ENCODE measurements around the gene SLC16A2.

SLC16A2 gene

DNA sequence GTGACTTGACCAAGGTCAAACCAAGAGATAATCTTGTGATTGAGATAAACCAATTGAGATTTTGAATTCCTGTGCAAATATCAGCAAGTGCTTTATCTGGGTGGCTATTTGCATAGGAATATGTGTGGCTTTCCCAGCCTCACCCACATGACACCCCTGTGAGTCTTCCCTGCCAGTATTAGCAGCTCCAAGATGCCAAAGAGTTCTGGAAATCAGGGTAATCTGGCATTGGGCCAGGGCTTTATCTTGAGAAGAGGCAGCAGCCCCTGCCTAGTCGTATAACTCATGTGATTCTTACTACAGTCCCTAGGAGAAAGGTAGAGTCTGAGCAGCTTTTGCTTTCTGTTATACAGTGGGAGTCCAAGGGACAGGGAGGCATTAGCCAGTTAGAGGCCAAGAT lies 105.5 kb downstream of the SLC16A2 start:
- TF ChIP-seq, protein P1, sequence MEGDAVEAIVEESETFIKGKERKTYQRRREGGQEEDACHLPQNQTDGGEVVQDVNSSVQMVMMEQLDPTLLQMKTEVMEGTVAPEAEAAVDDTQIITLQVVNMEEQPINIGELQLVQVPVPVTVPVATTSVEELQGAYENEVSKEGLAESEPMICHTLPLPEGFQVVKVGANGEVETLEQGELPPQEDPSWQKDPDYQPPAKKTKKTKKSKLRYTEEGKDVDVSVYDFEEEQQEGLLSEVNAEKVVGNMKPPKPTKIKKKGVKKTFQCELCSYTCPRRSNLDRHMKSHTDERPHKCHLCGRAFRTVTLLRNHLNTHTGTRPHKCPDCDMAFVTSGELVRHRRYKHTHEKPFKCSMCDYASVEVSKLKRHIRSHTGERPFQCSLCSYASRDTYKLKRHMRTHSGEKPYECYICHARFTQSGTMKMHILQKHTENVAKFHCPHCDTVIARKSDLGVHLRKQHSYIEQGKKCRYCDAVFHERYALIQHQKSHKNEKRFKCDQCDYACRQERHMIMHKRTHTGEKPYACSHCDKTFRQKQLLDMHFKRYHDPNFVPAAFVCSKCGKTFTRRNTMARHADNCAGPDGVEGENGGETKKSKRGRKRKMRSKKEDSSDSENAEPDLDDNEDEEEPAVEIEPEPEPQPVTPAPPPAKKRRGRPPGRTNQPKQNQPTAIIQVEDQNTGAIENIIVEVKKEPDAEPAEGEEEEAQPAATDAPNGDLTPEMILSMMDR (IDR thresholded peaks at IDR 0.05; ENCODE audit: low read depth, low read length): no peak
- no peak overlapping the region for H3K4me3 ChIP-seq (ENCODE audit: low read depth, low read length)

- TF ChIP-seq, protein P1 (IDR thresholded peaks at IDR 0.05; ENCODE audit: low read depth, low read length): no peak
Measured at GRCh38 chrX:74527350-74527749, 106.1 kb downstream of the SLC16A2 start.

GRCh38 chrX:74529311-74529710 lies 108.0 kb downstream of the SLC16A2 start:
- H3K4me3 ChIP-seq (ENCODE audit: low read depth, low read length): no peak overlapping the region
- TF ChIP-seq, protein P1 (IDR thresholded peaks at IDR 0.05; ENCODE audit: low read depth, low read length): no peak

More at GRCh38 chrX:74527350-74527749, 106.1 kb downstream of the SLC16A2 start:
- H3K4me3 ChIP-seq (ENCODE audit: low read depth, low read length): no peak overlapping the region

DNA sequence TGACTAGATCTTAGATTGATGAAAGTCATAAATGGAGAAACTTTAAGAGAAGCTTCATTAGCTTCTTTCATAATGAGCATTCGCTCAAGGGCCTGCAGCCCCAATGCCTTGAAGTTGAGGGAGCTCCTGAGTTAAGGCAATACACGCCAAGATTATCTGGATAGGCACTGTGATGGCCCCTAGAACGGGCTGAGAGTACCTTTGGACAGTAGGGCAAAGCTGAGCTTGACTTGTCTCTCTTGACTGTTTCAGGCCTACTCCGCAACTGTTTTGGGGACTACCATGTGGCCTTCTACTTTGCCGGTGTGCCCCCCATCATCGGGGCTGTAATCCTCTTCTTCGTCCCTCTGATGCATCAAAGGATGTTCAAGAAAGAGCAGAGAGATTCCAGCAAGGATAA lies 109.8 kb downstream of the SLC16A2 start:
- TF ChIP-seq, protein P1 (IDR thresholded peaks at IDR 0.05; ENCODE audit: low read depth, low read length): no peak
- no peak overlapping the region for H3K4me3 ChIP-seq (ENCODE audit: low read depth, low read length)

DNA sequence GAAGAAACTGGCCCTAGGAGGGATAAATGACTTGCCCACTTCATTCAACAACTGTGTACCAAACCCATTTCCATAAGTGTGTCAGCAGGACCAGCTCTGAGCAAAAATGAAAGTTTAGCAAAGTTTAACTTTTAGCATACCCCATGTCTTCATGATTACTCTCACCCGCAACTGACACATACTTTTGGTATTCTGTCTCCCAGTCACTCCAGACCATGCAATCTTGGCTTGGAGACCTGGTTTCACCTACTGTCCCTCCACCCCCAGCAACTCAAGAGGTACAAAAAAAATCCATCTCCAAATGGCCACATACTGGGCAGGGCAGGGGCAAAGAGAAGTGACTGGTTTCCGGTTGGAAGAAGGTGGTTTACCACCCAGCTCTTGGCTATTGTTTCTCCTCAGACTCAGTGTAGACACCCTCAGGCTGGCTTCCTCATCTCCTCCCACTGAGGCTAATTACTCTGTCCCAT lies 113.3 kb downstream of the SLC16A2 start:
- no peak overlapping the region for H3K4me3 ChIP-seq (ENCODE audit: low read depth, low read length)
- TF ChIP-seq, protein P1 (IDR thresholded peaks at IDR 0.05; ENCODE audit: low read depth, low read length): no peak

DNA sequence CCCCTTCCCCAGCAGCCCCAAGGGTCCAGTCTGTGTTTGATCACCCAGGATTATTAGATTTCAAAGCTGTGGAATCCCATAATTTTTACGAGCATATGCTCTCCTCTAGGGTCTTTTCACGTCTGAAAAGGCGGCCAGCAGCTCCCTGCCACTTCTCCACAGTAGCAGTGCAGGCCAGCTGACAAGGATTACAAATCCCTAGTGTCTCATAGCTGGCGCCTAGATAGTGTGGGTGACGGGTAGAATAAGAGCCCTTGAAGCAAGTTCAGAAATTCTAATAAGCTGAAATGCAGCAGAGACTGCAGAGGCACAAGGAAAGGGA lies 113.8 kb downstream of the SLC16A2 start:
- TF ChIP-seq, protein P1 (IDR thresholded peaks at IDR 0.05; ENCODE audit: low read depth, low read length): no peak
- H3K4me3 ChIP-seq (ENCODE audit: low read depth, low read length): peak overlapping the region; percentile 54; the same call in 1 of the 2 replicates

DNA sequence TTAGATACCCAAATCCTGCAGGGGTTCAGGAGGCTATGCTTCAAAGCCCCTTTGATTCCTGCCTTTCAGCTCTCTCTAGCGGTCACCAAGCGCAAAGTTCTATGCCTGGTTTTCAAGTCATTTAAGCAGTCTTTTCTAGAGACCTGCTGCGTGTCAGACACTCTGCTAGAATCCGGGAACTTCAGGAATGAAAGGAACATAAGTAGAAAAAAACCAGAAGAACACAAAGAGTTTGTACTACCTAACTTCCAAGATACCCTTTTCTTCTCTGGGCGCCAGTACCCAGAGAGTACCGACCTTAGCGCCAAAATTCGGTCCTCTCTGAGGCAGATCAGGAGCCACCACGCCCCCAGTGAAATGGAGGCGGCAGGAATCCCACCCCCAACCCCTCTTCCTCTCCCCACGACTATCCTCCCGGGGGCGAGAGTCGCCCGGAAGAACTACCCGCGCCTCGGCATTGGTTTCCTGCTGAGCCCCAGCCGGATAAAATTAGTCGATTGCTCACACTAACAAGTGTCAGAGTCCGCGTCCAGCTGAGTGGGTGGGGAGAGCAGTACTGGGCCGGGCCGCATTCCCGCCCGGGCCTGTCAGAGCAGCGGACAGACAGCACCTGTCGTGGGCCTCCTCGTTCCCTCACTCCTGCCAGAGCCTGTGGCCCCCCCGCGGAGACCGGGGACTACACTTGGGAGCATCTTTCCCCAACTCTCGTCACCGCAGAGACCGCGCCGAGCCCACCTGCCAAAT lies 114.3 kb downstream of the SLC16A2 start:
- TF ChIP-seq, protein P1 (IDR thresholded peaks at IDR 0.05; ENCODE audit: low read depth, low read length): 0 out of 2 replicates have a peak, but pooled peaks have one; percentile 32
- H3K4me3 ChIP-seq (ENCODE audit: low read depth, low read length): peak overlapping the region; percentile 54
